ENCODE measurements around the gene RHOA. TPM values are rescaled to one million over a fixed set of nuclear protein-coding genes. Genes with fewer than 3 reads are reported as not detected.
A peak's percentile ranks its signal among the peaks of the same experiment; 100 is the strongest.

RHOA gene
- total RNA-seq, 1 donor from 2014 or later, result 574 TPM

DNA sequence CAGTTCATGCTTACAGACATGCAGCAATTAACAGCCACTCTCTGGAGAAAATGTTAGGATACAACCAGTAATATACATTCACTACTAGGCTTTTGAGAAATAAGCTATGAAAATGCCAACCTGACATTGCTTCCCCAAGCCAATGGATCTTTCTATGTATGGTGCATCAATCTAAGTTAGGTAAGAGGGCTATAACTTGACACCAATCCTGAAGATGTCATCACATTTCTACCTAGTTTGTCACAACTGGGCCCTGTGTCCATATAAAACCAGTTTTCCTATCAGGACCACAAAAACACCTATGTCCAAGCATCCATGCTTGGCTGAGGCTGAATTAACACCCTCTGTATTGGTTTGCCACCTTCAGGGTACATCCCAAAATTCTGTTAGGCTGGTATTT is 39.8 kb downstream of the RHOA start:
- H3K4me1 Mint-ChIP-seq (ENCODE audit: unreplicated experiment), result peaks cover 9% of the 10 kb centered on the region
- no peaks in the 10 kb centered on the region for H3K9me3 Mint-ChIP-seq (ENCODE audit: unreplicated experiment)
- H3K27me3 Mint-ChIP-seq (ENCODE audit: unreplicated experiment), result no peaks in the 10 kb centered on the region
- no peak overlapping the region for H3K27ac Mint-ChIP-seq (ENCODE audit: unreplicated experiment)
- no peak for DNase-seq (ENCODE audit: extremely low spot score, unreplicated experiment)
- no peak for TF ChIP-seq CTCF (IDR thresholded peaks at IDR 0.05)
- H3K36me3 Mint-ChIP-seq (ENCODE audit: unreplicated experiment), result peaks cover 40% of the 10 kb centered on the region
- no peak overlapping the region for H3K4me3 Mint-ChIP-seq (ENCODE audit: unreplicated experiment)

- no peak for TF ChIP-seq CTCF (IDR thresholded peaks at IDR 0.05)
- no peaks in the 10 kb centered on the region for H3K27me3 Mint-ChIP-seq (ENCODE audit: unreplicated experiment)
- no peaks in the 10 kb centered on the region for H3K9me3 Mint-ChIP-seq (ENCODE audit: unreplicated experiment)
- DNase-seq (ENCODE audit: extremely low spot score, unreplicated experiment), result no peak
- H3K4me3 Mint-ChIP-seq (ENCODE audit: unreplicated experiment), result no peak overlapping the region
- peak overlapping the region; percentile 20 for H3K27ac Mint-ChIP-seq (ENCODE audit: unreplicated experiment)
- peaks cover 51% of the 10 kb centered on the region for H3K36me3 Mint-ChIP-seq (ENCODE audit: unreplicated experiment)
- H3K4me1 Mint-ChIP-seq (ENCODE audit: unreplicated experiment), result peaks cover 4% of the 10 kb centered on the region
Observed at GRCh38 chr3:49370585-49371290, 41.0 kb downstream of the RHOA start.

GRCh38 chr3:49362561-49362960 is 49.2 kb downstream of the RHOA start:
- H3K36me3 Mint-ChIP-seq (ENCODE audit: unreplicated experiment), result peaks cover 47% of the 10 kb centered on the region
- H3K9me3 Mint-ChIP-seq (ENCODE audit: unreplicated experiment), result no peaks in the 10 kb centered on the region
- TF ChIP-seq CTCF (IDR thresholded peaks at IDR 0.05), result no peak
- H3K27me3 Mint-ChIP-seq (ENCODE audit: unreplicated experiment), result no peaks in the 10 kb centered on the region
- peak overlapping the region; percentile 78 for H3K27ac Mint-ChIP-seq (ENCODE audit: unreplicated experiment)
- peaks cover 42% of the 10 kb centered on the region for H3K4me1 Mint-ChIP-seq (ENCODE audit: unreplicated experiment)
- H3K4me3 Mint-ChIP-seq (ENCODE audit: unreplicated experiment), result no peak overlapping the region
- DNase-seq (ENCODE audit: extremely low spot score, unreplicated experiment), result no peak

- DNase-seq (ENCODE audit: extremely low spot score, unreplicated experiment), result no peak
- peaks cover 45% of the 10 kb centered on the region for H3K36me3 Mint-ChIP-seq (ENCODE audit: unreplicated experiment)
Observed at GRCh38 chr3:49359623-49360022, 52.2 kb downstream of the RHOA start.

GRCh38 chr3:49358884-49359225 is 52.9 kb downstream of the RHOA start:
- Mint-ChIP-seq H3K27ac (ENCODE audit: unreplicated experiment) (peak overlapping the region; percentile 93), H3K4me3 (ENCODE audit: unreplicated experiment) (peak overlapping the region; percentile 87), H3K9me3 (ENCODE audit: unreplicated experiment) (no peaks in the 10 kb centered on the region), H3K27me3 (ENCODE audit: unreplicated experiment) (no peaks in the 10 kb centered on the region), H3K4me1 (ENCODE audit: unreplicated experiment) (peaks cover 51% of the 10 kb centered on the region), H3K36me3 (ENCODE audit: unreplicated experiment) (peaks cover 46% of the 10 kb centered on the region)
- no peak for DNase-seq (ENCODE audit: extremely low spot score, unreplicated experiment)
- TF ChIP-seq CTCF (IDR thresholded peaks at IDR 0.05), result no peak

More at GRCh38 chr3:49359623-49360022, 52.2 kb downstream of the RHOA start:
- H3K4me1 Mint-ChIP-seq (ENCODE audit: unreplicated experiment), result peaks cover 51% of the 10 kb centered on the region
- H3K27ac Mint-ChIP-seq (ENCODE audit: unreplicated experiment), result peak overlapping the region; percentile 93
- no peaks in the 10 kb centered on the region for H3K9me3 Mint-ChIP-seq (ENCODE audit: unreplicated experiment)
- no peak for TF ChIP-seq CTCF (IDR thresholded peaks at IDR 0.05)
- H3K27me3 Mint-ChIP-seq (ENCODE audit: unreplicated experiment), result no peaks in the 10 kb centered on the region
- no peak overlapping the region for H3K4me3 Mint-ChIP-seq (ENCODE audit: unreplicated experiment)

Measured in osteocyte (in vitro differentiated cells).